MM.1S (cell line): ENCODE results near the gene LIMS1.

Source experiments
- DNase-seq: peaks from one replicate; pipeline ENCODE4 v3.0.0-alpha.2; 2015
- H2AFZ ChIP-seq: fragments of 300-600 bp; sonication (generic); 2 replicates; pipeline ENCODE4 v1.6.0; 2016; ENCODE audit warnings: antibody characterized with exemption, low read length
- H3F3A ChIP-seq: fragments of 300-600 bp; sonication (generic); 2 replicates; pipeline ENCODE4 v1.6.1; 2016; ENCODE audit warnings: mild to moderate bottlenecking, antibody characterized with exemption, low read length, moderate library complexity, mixed read lengths; ENCODE audit not compliant: insufficient read depth
- H3K27ac ChIP-seq: fragments of 300-600 bp; sonication (generic); 2 replicates; pipeline ENCODE4 v1.5.1; 2016; ENCODE audit warnings: mild to moderate bottlenecking, low read length
- H3K27me3 ChIP-seq: fragments of 300-600 bp; sonication (generic); replicated peaks from 2 replicates; pipeline ENCODE4 v1.6.0; 2016; ENCODE audit warnings: low read length; ENCODE audit not compliant: insufficient read depth
- H3K36me3 ChIP-seq: fragments of 300-600 bp; sonication (generic); replicated peaks from 2 replicates; pipeline ENCODE4 v1.6.1; 2016; ENCODE audit warnings: mild to moderate bottlenecking, low read length, mixed read lengths; ENCODE audit not compliant: insufficient read depth
- H3K4me1 ChIP-seq: fragments of 300-600 bp; sonication (generic); 2 replicates; pipeline ENCODE4 v1.6.1; 2016; ENCODE audit warnings: low read length, mixed read lengths
- H3K4me2 ChIP-seq: fragments of 300-600 bp; sonication (generic); 2 replicates; pipeline ENCODE4 v1.6.0; 2016; ENCODE audit warnings: low read depth, low read length
- H3K4me3 ChIP-seq: fragments of 300-600 bp; sonication (generic); 2 replicates; pipeline ENCODE4 v1.5.1; 2016; ENCODE audit warnings: low read length, mixed read lengths
- H3K79me2 ChIP-seq: fragments of 300-600 bp; sonication (generic); 2 replicates; pipeline ENCODE4 v1.6.1; 2016; ENCODE audit warnings: mixed run types, low read length, mixed read lengths
- H3K9ac ChIP-seq: fragments of 300-600 bp; sonication (generic); 2 replicates; pipeline ENCODE4 v1.6.1; 2016; ENCODE audit warnings: low read length, mixed read lengths
- H3K9me2 ChIP-seq: fragments of 300-600 bp; sonication (generic); replicated peaks from 2 replicates; pipeline ENCODE4 v1.6.1; 2016; ENCODE audit warnings: mild to moderate bottlenecking, low read length, mixed read lengths; ENCODE audit not compliant: insufficient read depth
- H3K9me3 ChIP-seq: fragments of 300-600 bp; sonication (generic); replicated peaks from 2 replicates; pipeline ENCODE4 v1.6.1; 2016; ENCODE audit warnings: mild to moderate bottlenecking, low read length, mixed read lengths; ENCODE audit not compliant: insufficient read depth
- H4K20me1 ChIP-seq: fragments of 300-600 bp; sonication (generic); 2 replicates; pipeline ENCODE4 v1.6.1; 2016; ENCODE audit warnings: mild to moderate bottlenecking, low read length, moderate library complexity, mixed read lengths; ENCODE audit not compliant: insufficient read depth
- CTCF ChIP-seq: fragments of 300-600 bp; sonication (generic); IDR thresholded peaks from 2 replicates; pipeline ENCODE4 v1.5.1; 2016; ENCODE audit warnings: antibody characterized with exemption, low read length, mixed read lengths
- EZH2 ChIP-seq: fragments of 300-600 bp; sonication (generic); optimal IDR thresholded peaks from 2 replicates; pipeline ENCODE3; 2017; ENCODE audit warnings: low read depth, mild to moderate bottlenecking, antibody characterized with exemption, low read length, mixed read lengths
- EZH2phosphoT487 ChIP-seq: fragments of 300-600 bp; sonication (generic); IDR thresholded peaks from 2 replicates; pipeline ENCODE4 v1.6.1; 2018; ENCODE audit warnings: antibody characterized with exemption, low read length

LIMS1 gene

GRCh38 chr2:108604196-108604595 is 69.9 kb downstream of the LIMS1 start:
- Histone ChIP-seq H3K4me3 (no peak overlapping the region), H3K79me2 (peaks cover 79% of the 10 kb centered on the region), H3K36me3 (no peaks in the 10 kb centered on the region), H3K27me3 (no peaks in the 10 kb centered on the region), H3K27ac (peak overlapping the region; percentile 93; the same call in 1 of the 2 replicates), H3K9me2 (no peaks in the 10 kb centered on the region), H3K9me3 (no peaks in the 10 kb centered on the region), H3K9ac (no peak overlapping the region), H3K4me2 (no peak overlapping the region; the same call in 1 of the 2 replicates), H2AFZ (no peak overlapping the region), H3K4me1 (peaks cover 47% of the 10 kb centered on the region), H4K20me1 (no peaks in the 10 kb centered on the region), H3F3A (peaks cover 35% of the 10 kb centered on the region)
- no peak for DNase-seq
- no peak for TF ChIP-seq EZH2
- no peak for TF ChIP-seq EZH2phosphoT487
- TF ChIP-seq CTCF = no peak

- Histone ChIP-seq H3K27me3 (no peaks in the 10 kb centered on the region), H3K27ac (peak overlapping the region; percentile 93), H4K20me1 (no peaks in the 10 kb centered on the region), H2AFZ (no peak overlapping the region), H3K9me2 (no peaks in the 10 kb centered on the region), H3F3A (peaks cover 41% of the 10 kb centered on the region), H3K4me1 (peaks cover 63% of the 10 kb centered on the region), H3K4me3 (peak overlapping the region; percentile 31), H3K4me2 (peak overlapping the region; percentile 71), H3K36me3 (no peaks in the 10 kb centered on the region), H3K79me2 (peaks cover 84% of the 10 kb centered on the region), H3K9me3 (no peaks in the 10 kb centered on the region), H3K9ac (peak overlapping the region; percentile 67)
- peak; percentile 84 for DNase-seq
- TF ChIP-seq EZH2phosphoT487 = no peak
- no peak for TF ChIP-seq CTCF
- no peak for TF ChIP-seq EZH2
Measured at GRCh38 chr2:108605947-108606346, 71.7 kb downstream of the LIMS1 start.

GRCh38 chr2:108607706-108608301 is 73.5 kb downstream of the LIMS1 start:
- Histone ChIP-seq H3K9me2 (no peaks in the 10 kb centered on the region), H3K4me3 (no peak overlapping the region), H3K9me3 (no peaks in the 10 kb centered on the region), H4K20me1 (no peaks in the 10 kb centered on the region), H3F3A (peaks cover 54% of the 10 kb centered on the region), H3K9ac (peak overlapping the region; percentile 14; the same call in 1 of the 2 replicates), H3K27me3 (no peaks in the 10 kb centered on the region), H3K36me3 (no peaks in the 10 kb centered on the region), H3K27ac (peak overlapping the region; percentile 39; the same call in 1 of the 2 replicates), H3K4me1 (peaks cover 71% of the 10 kb centered on the region), H3K79me2 (peaks cover 72% of the 10 kb centered on the region), H2AFZ (no peak overlapping the region), H3K4me2 (0 out of 2 replicates have a peak overlapping the region, but pooled peaks have one; percentile 3)
- TF ChIP-seq CTCF = peak; percentile 78
- TF ChIP-seq EZH2phosphoT487 = no peak
- DNase-seq = peak; percentile 76
